Measurements from ENCODE around the gene LARP1B. TPM values are rescaled to one million over a fixed set of nuclear protein-coding genes. Genes with fewer than 3 reads are reported as not detected.
"Not testable (repeated sequence)": the region's sequence is repeated elsewhere in the genome, so short reads cannot be mapped to it uniquely, and the experiment has no call there.

LARP1B gene
- total RNA-seq, 2 experiments from 2014 or later, result 8.4 to 8.9 TPM

DNA sequence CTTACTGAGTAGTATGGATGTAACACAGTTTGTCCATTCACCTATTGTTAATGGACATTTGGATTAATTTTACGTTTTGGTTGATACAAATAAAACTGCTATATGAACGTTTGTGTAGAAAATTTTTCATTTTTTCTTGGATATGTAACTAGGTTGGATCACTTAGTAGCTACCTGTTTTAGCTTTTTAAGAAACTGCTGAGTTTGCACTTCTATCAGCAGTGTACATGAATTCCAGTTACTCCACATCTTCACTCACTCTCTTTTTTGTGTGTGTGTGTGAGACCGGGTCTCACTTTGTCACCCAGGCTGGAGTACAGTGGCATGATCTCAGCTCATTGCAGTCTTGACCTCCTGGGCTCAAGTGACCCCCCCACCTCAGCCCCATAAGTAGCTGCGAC lies 15.4 kb downstream of the LARP1B start:
- Mint-ChIP-seq H3K27ac (no peak overlapping the region), H3K9me3 (no peaks in the 10 kb centered on the region), H3K4me3 (no peak overlapping the region), H3K4me1 (ENCODE audit: low read depth) (no peaks in the 10 kb centered on the region), H3K36me3 (ENCODE audit: low read depth) (peaks cover 50% of the 10 kb centered on the region), H3K27me3 (no peaks in the 10 kb centered on the region)
- ATAC-seq (ENCODE audit: poor library complexity), result no peak
- H3K27ac ChIP-seq (ENCODE audit: low read depth in 1 of 2, low read length in 2 of 2), result no peak overlapping the region
- DNase-seq, result no peak
- no peaks in the 10 kb centered on the region for H3K4me1 ChIP-seq (ENCODE audit: insufficient read depth, low read length)
- H3K27me3 ChIP-seq (ENCODE audit: control insufficient read depth in 1 of 2, insufficient read depth in 2 of 2, low read length in 2 of 2), result no peaks in the 10 kb centered on the region
- POLR2A ChIA-PET, result interaction anchor here (1.1 kb wide), 1 partner anchor 15 kb away, joined by 3 read pairs; the partner anchor contains the start of gene LARP1B
- CTCF ChIA-PET, result no interaction called here
- H3K9me3 ChIP-seq (ENCODE audit: control insufficient read depth in 1 of 2, insufficient read depth in 1 of 2, low read length in 2 of 2), result no peaks in the 10 kb centered on the region
- no peak overlapping the region for H3K4me3 ChIP-seq (ENCODE audit: low read length)
- intact Hi-C loops (cut with DNase I, micrococcal nuclease), result no loop called here
- TF ChIP-seq, protein P1, sequence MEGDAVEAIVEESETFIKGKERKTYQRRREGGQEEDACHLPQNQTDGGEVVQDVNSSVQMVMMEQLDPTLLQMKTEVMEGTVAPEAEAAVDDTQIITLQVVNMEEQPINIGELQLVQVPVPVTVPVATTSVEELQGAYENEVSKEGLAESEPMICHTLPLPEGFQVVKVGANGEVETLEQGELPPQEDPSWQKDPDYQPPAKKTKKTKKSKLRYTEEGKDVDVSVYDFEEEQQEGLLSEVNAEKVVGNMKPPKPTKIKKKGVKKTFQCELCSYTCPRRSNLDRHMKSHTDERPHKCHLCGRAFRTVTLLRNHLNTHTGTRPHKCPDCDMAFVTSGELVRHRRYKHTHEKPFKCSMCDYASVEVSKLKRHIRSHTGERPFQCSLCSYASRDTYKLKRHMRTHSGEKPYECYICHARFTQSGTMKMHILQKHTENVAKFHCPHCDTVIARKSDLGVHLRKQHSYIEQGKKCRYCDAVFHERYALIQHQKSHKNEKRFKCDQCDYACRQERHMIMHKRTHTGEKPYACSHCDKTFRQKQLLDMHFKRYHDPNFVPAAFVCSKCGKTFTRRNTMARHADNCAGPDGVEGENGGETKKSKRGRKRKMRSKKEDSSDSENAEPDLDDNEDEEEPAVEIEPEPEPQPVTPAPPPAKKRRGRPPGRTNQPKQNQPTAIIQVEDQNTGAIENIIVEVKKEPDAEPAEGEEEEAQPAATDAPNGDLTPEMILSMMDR (IDR thresholded peaks at IDR 0.05), result no peak
- peaks cover 18% of the 10 kb centered on the region for H3K36me3 ChIP-seq (ENCODE audit: insufficient read depth, low read length)

DNA sequence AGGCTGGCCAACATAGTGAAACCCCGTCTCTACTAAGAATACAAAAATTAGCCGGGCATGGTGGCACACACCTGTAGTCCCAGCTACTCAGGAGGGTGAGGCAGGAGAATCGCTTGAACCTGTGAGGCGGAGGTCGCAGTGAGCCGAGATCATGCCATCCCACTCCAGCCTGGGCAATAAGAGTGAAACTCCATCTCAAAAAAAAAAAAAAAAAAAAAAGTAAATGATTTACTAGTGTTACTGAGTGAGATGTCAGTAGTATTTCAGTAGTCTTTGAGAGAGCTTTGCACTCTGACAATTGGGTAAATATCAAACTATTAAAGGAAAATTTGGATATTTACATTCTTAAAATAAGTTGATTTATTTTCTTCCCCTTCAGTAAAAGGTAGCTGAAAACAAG lies 34.2 kb downstream of the LARP1B start:
- H3K27ac Mint-ChIP-seq; H3K4me3 Mint-ChIP-seq; ATAC-seq (ENCODE audit: poor library complexity); intact Hi-C loops (cut with DNase I, micrococcal nuclease); H3K27me3 Mint-ChIP-seq; DNase-seq; H3K27ac ChIP-seq (ENCODE audit: low read depth in 1 of 2, low read length in 2 of 2); H3K9me3 ChIP-seq (ENCODE audit: control insufficient read depth in 1 of 2, insufficient read depth in 1 of 2, low read length in 2 of 2); H3K4me1 ChIP-seq (ENCODE audit: insufficient read depth, low read length); H3K4me3 ChIP-seq (ENCODE audit: low read length); POLR2A ChIA-PET; H3K27me3 ChIP-seq (ENCODE audit: control insufficient read depth in 1 of 2, insufficient read depth in 2 of 2, low read length in 2 of 2); H3K4me1 Mint-ChIP-seq (ENCODE audit: low read depth); H3K9me3 Mint-ChIP-seq: not testable (repeated sequence)
- peaks cover 52% of the 10 kb centered on the region for H3K36me3 Mint-ChIP-seq (ENCODE audit: low read depth)
- H3K36me3 ChIP-seq (ENCODE audit: insufficient read depth, low read length), result peaks cover 15% of the 10 kb centered on the region
- CTCF ChIA-PET, result interaction anchor here (0.6 to 0.7 kb wide), 2 partner anchors 8 to 10 kb away, joined by 3 read pairs; no protein-coding TSS in a partner anchor

DNA sequence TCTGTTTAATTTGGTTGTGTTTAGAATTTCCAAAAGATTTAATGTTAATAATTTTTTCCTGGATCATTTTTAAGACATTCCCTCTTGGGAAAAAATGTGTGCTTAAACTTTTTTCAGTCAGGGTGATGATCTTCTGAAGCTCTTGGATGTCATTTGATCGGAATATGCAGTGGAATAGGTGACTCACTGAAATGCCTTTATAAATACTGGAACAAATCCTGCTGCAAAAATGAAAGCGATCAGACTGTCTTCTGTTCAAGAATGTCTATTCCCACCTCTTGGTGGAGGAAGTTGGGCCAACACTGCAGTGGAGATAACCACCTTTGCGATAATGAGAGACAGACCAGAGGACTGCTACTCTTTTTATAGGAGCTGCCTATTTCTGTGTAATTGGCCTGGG lies 46.7 kb downstream of the LARP1B start:
- Mint-ChIP-seq H3K27me3 (no peaks in the 10 kb centered on the region), H3K4me3 (no peak overlapping the region), H3K9me3 (no peaks in the 10 kb centered on the region), H3K36me3 (ENCODE audit: low read depth) (peaks cover 34% of the 10 kb centered on the region), H3K27ac (no peak overlapping the region), H3K4me1 (ENCODE audit: low read depth) (no peaks in the 10 kb centered on the region)
- no peak overlapping the region for H3K27ac ChIP-seq (ENCODE audit: low read depth in 1 of 2, low read length in 2 of 2)
- ChIA-PET CTCF (no interaction called here), POLR2A (no interaction called here)
- DNase-seq (no peak), ATAC-seq (ENCODE audit: poor library complexity) (no peak)
- peaks cover 3% of the 10 kb centered on the region for H3K36me3 ChIP-seq (ENCODE audit: insufficient read depth, low read length)
- no peaks in the 10 kb centered on the region for H3K27me3 ChIP-seq (ENCODE audit: control insufficient read depth in 1 of 2, insufficient read depth in 2 of 2, low read length in 2 of 2)
- H3K9me3 ChIP-seq (ENCODE audit: control insufficient read depth in 1 of 2, insufficient read depth in 1 of 2, low read length in 2 of 2), result no peaks in the 10 kb centered on the region
- intact Hi-C loops (cut with DNase I, micrococcal nuclease), result no loop called here
- H3K4me3 ChIP-seq (ENCODE audit: low read length), result no peak overlapping the region
- H3K4me1 ChIP-seq (ENCODE audit: insufficient read depth, low read length), result no peaks in the 10 kb centered on the region
- TF ChIP-seq, protein P1 (IDR thresholded peaks at IDR 0.05), result no peak

DNA sequence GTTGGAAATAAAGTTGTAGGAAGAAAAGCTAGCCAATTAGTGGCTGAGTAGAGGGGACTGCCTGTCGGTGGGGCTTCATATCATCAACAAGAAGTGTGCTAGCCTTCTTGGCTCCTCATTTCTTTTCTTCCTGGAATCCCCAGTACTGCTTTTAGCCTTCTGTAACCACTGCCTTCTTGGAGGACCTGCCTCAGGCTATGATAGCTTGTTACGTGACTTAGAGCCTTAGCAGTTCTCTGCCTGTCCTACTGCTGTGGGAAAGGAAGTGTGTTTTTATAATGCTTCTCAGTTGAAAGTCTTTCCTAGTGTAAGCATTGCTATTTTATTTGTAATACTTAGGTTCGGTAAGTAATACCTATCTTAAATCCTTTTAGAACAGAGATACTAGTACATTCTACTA lies 61.9 kb downstream of the LARP1B start:
- POLR2A ChIA-PET, result no interaction called here
- Histone ChIP-seq H3K27me3 (ENCODE audit: control insufficient read depth in 1 of 2, insufficient read depth in 2 of 2, low read length in 2 of 2) (no peaks in the 10 kb centered on the region), H3K4me3 (ENCODE audit: low read length) (no peak overlapping the region), H3K9me3 (ENCODE audit: control insufficient read depth in 1 of 2, insufficient read depth in 1 of 2, low read length in 2 of 2) (no peaks in the 10 kb centered on the region), H3K4me1 (ENCODE audit: insufficient read depth, low read length) (no peaks in the 10 kb centered on the region), H3K36me3 (ENCODE audit: insufficient read depth, low read length) (no peaks in the 10 kb centered on the region), H3K27ac (ENCODE audit: low read depth in 1 of 2, low read length in 2 of 2) (no peak overlapping the region)
- ATAC-seq (ENCODE audit: poor library complexity) (no peak), DNase-seq (no peak)
- H3K4me1 Mint-ChIP-seq (ENCODE audit: low read depth), result no peaks in the 10 kb centered on the region
- no peaks in the 10 kb centered on the region for H3K27me3 Mint-ChIP-seq
- peaks cover 36% of the 10 kb centered on the region for H3K36me3 Mint-ChIP-seq (ENCODE audit: low read depth)
- H3K9me3 Mint-ChIP-seq, result no peaks in the 10 kb centered on the region
- TF ChIP-seq, protein P1 (IDR thresholded peaks at IDR 0.05), result no peak
- CTCF ChIA-PET, result no interaction called here
- H3K4me3 Mint-ChIP-seq, result no peak overlapping the region
- no peak overlapping the region for H3K27ac Mint-ChIP-seq
- intact Hi-C loops (cut with DNase I, micrococcal nuclease), result no loop called here

All from CD4-positive, alpha-beta T cell (primary cell).